OCI-LY7 (cell line): ENCODE measurements around the gene STARD7. TPM values are rescaled to one million over a fixed set of nuclear protein-coding genes. Genes with fewer than 3 reads are reported as not detected.
A peak's percentile ranks its signal among the peaks of the same experiment; 100 is the strongest.

Source experiments
- BruUV-seq: library from RNA; stranded (reverse); fragments of 400-500 nt; replicated peaks from 2 replicates; lab custom pipeline; 2021; lab: Mats Ljungman, UMichigan
- CTCF ChIA-PET: fragments of 300-600 bp; sonication (Branson Sonifier 250); formaldehyde crosslinking; loops from one replicate; lab custom pipeline; 2022; ENCODE audit warnings: antibody characterized with exemption; ENCODE audit not compliant: unreplicated experiment; lab: Charles Lee
- POLR2A ChIA-PET: fragments of 300-600 bp; sonication (Branson Sonifier 250); formaldehyde crosslinking; loops from one replicate; lab custom pipeline; 2022; ENCODE audit warnings: antibody characterized with exemption; lab: Charles Lee
- DNase-seq: peaks from one replicate; pipeline ENCODE4 v3.0.0-alpha.2; 2015; ENCODE audit warnings: low spot score
- H2AFZ ChIP-seq: fragments of 200-600 bp; sonication (generic), shearing (Covaris generic); 2 replicates; pipeline ENCODE4 v1.6.1; 2014; ENCODE audit warnings: mild to moderate bottlenecking, antibody characterized with exemption, low read length, moderate library complexity
- H3K27ac ChIP-seq: fragments of 200-600 bp; sonication (generic); 2 replicates; pipeline ENCODE4 v1.5.1; 2014; ENCODE audit warnings: mixed run types, low read depth, mild to moderate bottlenecking, moderate library complexity, low read length, inconsistent platforms; ENCODE audit not compliant: poor library complexity, severe bottlenecking
- H3K36me3 ChIP-seq: fragments of 200-600 bp; sonication (generic); 2 replicates; pipeline ENCODE4 v1.6.1; 2014; ENCODE audit warnings: mild to moderate bottlenecking, antibody characterized with exemption, low read length, moderate library complexity, mixed read lengths; ENCODE audit not compliant: insufficient read depth
- H3K4me1 ChIP-seq: fragments of 200-600 bp; sonication (generic); 2 replicates; pipeline ENCODE4 v1.5.1; 2014; ENCODE audit warnings: mild to moderate bottlenecking, low read length; ENCODE audit not compliant: insufficient read depth, poor library complexity, severe bottlenecking
- H3K4me2 ChIP-seq: fragments of 200-600 bp; sonication (generic); 2 replicates; pipeline ENCODE4 v1.6.1; 2014; ENCODE audit warnings: mild to moderate bottlenecking, low read length
- H3K4me3 ChIP-seq: fragments of 200-600 bp; sonication (generic); 2 replicates; pipeline ENCODE4 v1.5.1; 2014; ENCODE audit warnings: mild to moderate bottlenecking, low read depth, low read length; ENCODE audit not compliant: poor library complexity, severe bottlenecking
- H3K79me2 ChIP-seq: fragments of 200-600 bp; sonication (generic); 2 replicates; pipeline ENCODE4 v1.6.1; 2016; ENCODE audit warnings: low read depth, mild to moderate bottlenecking, low read length, moderate library complexity, mixed read lengths; ENCODE audit not compliant: insufficient read depth
- H3K9me2 ChIP-seq: fragments of 200-600 bp; sonication (generic); 2 replicates; pipeline ENCODE4 v1.6.1; 2016; ENCODE audit warnings: mild to moderate bottlenecking, low read length, mixed read lengths; ENCODE audit not compliant: insufficient read depth
- H3K9me3 ChIP-seq: fragments of 200-600 bp; sonication (generic); 2 replicates; pipeline ENCODE4 v1.6.1; 2014; ENCODE audit warnings: mild to moderate bottlenecking, mixed run types, low read length, mixed read lengths
- H4K20me1 ChIP-seq: fragments of 200-600 bp; sonication (generic); 2 replicates; pipeline ENCODE4 v1.6.1; 2014; ENCODE audit warnings: mild to moderate bottlenecking, antibody characterized with exemption, low read length, moderate library complexity, mixed read lengths; ENCODE audit not compliant: insufficient read depth
- EZH2phosphoT487 ChIP-seq: fragments of 200-600 bp; sonication (generic); IDR thresholded peaks from 2 replicates; pipeline ENCODE4 v1.6.1; 2018; ENCODE audit warnings: low read depth, borderline replicate concordance, mild to moderate bottlenecking, mixed run types, antibody characterized with exemption, low read length, moderate library complexity, mixed read lengths
- intact Hi-C: fragments of 100-400 bp; cut with micrococcal nuclease; formaldehyde crosslinking; loops from one replicate; pipeline ENCODE4 v1.10.0; 2022; ENCODE audit not compliant: unreplicated experiment
- total RNA-seq, 2 experiments: library from RNA; depleted of rRNA in 1 of 2; stranded (reverse); fragments of >200 nt in 1 of 2; shearing (Covaris generic) in 1 of 2; gene quantifications; 2 replicates each; pipeline ENCODE4 v1.2.3, GENCODE V29; 2014 to 2022
- TF ChIP-seq, protein P1 (sequence below): fragments of 200-600 bp; sonication (generic); conservative IDR thresholded peaks from 2 replicates; pipeline ENCODE4 v1.5.1; 2014; ENCODE audit warnings: mild to moderate bottlenecking, antibody characterized with exemption, low read length, moderate library complexity, mixed read lengths

The STARD7 gene
- total RNA-seq, 2 experiments from 2014 or later, result 206 to 239 TPM

DNA sequence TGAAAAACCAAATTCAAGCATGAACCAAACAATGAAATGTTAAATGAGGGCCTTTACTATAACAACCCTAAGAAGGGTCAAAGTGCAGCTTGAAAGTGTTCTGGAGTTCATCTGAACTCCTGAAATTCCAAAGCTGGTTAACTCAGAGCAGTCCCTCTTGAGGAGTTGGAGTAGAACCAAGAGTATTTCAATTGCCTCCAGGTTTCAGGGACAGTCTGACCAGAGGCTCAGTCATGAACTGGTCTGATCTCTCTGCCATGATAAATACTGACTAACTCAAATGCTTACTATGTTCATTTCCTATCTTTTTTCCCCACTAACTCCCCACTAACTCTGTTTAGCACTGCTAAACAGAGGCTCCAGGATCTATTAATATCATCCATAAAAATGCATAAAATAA, 2.7 kb downstream of the STARD7 start:
- Histone ChIP-seq H2AFZ (no peak overlapping the region), H3K9me2 (no peaks in the 10 kb centered on the region), H3K4me2 (peak overlapping the region; percentile 97), H4K20me1 (peaks cover 48% of the 10 kb centered on the region), H3K9me3 (no peaks in the 10 kb centered on the region), H3K27ac (no peak overlapping the region), H3K4me3 (peak overlapping the region; percentile 90), H3K36me3 (peaks cover 53% of the 10 kb centered on the region), H3K4me1 (peaks cover 77% of the 10 kb centered on the region), H3K79me2 (peaks cover 88% of the 10 kb centered on the region)
- ChIA-PET POLR2A (interaction anchor here (0.7 to 2.7 kb wide), 3 partner anchors 28 to 93 kb away, joined by 3 to 9 read pairs (median 5); no protein-coding TSS in a partner anchor), CTCF (no interaction called here)
- intact Hi-C loops, result loop anchor here (5.0 kb wide), 1 partner anchor 116 kb away; no protein-coding TSS in a partner anchor
- DNase-seq, result no peak
- TF ChIP-seq, protein P1, sequence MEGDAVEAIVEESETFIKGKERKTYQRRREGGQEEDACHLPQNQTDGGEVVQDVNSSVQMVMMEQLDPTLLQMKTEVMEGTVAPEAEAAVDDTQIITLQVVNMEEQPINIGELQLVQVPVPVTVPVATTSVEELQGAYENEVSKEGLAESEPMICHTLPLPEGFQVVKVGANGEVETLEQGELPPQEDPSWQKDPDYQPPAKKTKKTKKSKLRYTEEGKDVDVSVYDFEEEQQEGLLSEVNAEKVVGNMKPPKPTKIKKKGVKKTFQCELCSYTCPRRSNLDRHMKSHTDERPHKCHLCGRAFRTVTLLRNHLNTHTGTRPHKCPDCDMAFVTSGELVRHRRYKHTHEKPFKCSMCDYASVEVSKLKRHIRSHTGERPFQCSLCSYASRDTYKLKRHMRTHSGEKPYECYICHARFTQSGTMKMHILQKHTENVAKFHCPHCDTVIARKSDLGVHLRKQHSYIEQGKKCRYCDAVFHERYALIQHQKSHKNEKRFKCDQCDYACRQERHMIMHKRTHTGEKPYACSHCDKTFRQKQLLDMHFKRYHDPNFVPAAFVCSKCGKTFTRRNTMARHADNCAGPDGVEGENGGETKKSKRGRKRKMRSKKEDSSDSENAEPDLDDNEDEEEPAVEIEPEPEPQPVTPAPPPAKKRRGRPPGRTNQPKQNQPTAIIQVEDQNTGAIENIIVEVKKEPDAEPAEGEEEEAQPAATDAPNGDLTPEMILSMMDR, result no peak
- TF ChIP-seq EZH2phosphoT487, result no peak
- no TSS peak for BruUV-seq

DNA sequence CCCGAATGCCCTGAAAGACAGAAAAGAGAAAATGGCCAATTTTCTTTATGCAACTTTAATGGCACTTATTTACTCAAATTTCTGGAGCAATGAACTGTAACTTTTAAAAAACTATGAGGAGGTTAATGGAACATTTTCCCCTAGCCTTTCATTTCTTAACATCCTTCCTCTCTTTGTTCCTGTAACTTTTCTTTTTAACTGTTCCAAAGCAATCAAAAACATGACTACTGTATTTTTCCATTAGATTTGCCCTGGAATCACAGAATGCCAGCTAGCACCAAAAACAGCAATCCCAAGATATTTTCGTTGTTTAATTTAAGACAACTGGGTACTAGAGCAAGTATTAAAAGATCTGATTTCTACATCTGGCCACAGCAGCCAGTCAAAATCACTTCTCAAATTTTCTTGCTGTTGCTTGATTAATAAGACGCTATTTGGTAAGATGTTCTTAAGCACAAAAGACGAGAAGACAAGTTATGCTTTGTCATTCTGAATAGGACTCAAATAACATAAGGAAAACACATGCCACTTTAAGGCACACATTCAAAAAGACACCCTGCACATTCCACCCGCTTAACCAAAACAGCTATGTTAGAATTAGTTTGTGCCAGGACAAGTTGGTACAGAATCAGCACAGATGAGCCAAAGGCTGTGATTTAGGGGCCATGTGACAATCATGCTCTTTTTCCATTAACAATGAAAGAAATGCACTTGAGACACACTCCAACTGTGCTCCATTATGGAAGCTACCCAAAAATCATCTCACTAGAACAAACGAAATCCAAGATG, 3.6 kb downstream of the STARD7 start:
- Histone ChIP-seq H3K36me3 (peaks cover 57% of the 10 kb centered on the region), H3K79me2 (peaks cover 91% of the 10 kb centered on the region), H3K9me2 (no peaks in the 10 kb centered on the region), H3K4me2 (peak overlapping the region; percentile 97), H3K4me1 (peaks cover 77% of the 10 kb centered on the region), H3K4me3 (peak overlapping the region; percentile 90), H2AFZ (no peak overlapping the region), H3K9me3 (no peaks in the 10 kb centered on the region), H4K20me1 (peaks cover 54% of the 10 kb centered on the region), H3K27ac (peak overlapping the region; percentile 0)
- ChIA-PET CTCF (interaction anchor here (0.7 kb wide), 1 partner anchor 55 kb away, joined by 3 read pairs; no protein-coding TSS in a partner anchor), POLR2A (interaction anchor here (0.5 to 2.7 kb wide), 5 partner anchors 29 to 104 kb away, joined by 3 to 9 read pairs (median 5); no protein-coding TSS in a partner anchor)
- no TSS peak for BruUV-seq
- no peak for DNase-seq
- no peak for TF ChIP-seq EZH2phosphoT487
- TF ChIP-seq, protein P1, result no peak
- intact Hi-C loops, result loop anchor here (5.0 kb wide), 1 partner anchor 117 kb away; no protein-coding TSS in a partner anchor
